PC-9 (cell line): ENCODE data around the gene ZNF263. TPM values are rescaled to one million over a fixed set of nuclear protein-coding genes. Genes with fewer than 3 reads are reported as not detected.
A peak's percentile ranks its signal among the peaks of the same experiment; 100 is the strongest.

Experiments
- BruUV-seq: library from RNA; stranded (reverse); fragments of 400-500 nt; replicated peaks from 2 replicates; lab custom pipeline; 2021; lab: Mats Ljungman, UMichigan
- CTCF ChIA-PET: fragments of 300-600 bp; sonication (Branson Sonifier 250); formaldehyde crosslinking; loops from one replicate; lab custom pipeline; 2022; ENCODE audit warnings: antibody characterized with exemption; lab: Charles Lee
- POLR2A ChIA-PET: fragments of 300-600 bp; sonication (Branson Sonifier 250); formaldehyde crosslinking; loops from one replicate; lab custom pipeline; 2022; ENCODE audit warnings: antibody characterized with exemption; ENCODE audit not compliant: unreplicated experiment; lab: Charles Lee
- DNase-seq, 2 experiments: peaks; one replicate each; pipeline versions ENCODE4 v3.0.0 to v3.0.0-alpha.2; 2015 to 2022; ENCODE audit warnings: mixed read lengths in 1 of 2
- H2AFZ ChIP-seq: fragments of 200-600 bp; sonication (generic); 2 replicates; pipeline ENCODE4 v1.8.1; 2017; ENCODE audit warnings: antibody characterized with exemption
- H3F3A ChIP-seq: fragments of 200-600 bp; sonication (generic); 2 replicates; pipeline ENCODE4 v1.8.1; 2017; ENCODE audit warnings: antibody characterized with exemption, mild to moderate bottlenecking, low read depth; ENCODE audit not compliant: insufficient read depth
- H3K27ac ChIP-seq: fragments of 200-600 bp; sonication (generic); 2 replicates; pipeline ENCODE4 v1.6.1; 2016; ENCODE audit warnings: mixed run types
- H3K27me3 ChIP-seq: fragments of 200-600 bp; sonication (generic); 2 replicates; pipeline ENCODE4 v1.6.1; 2016; ENCODE audit warnings: low read depth, mixed run types; ENCODE audit not compliant: insufficient read depth
- H3K36me3 ChIP-seq: fragments of 200-600 bp; sonication (generic); 2 replicates; pipeline ENCODE4 v1.6.1; 2016; ENCODE audit warnings: low read depth, mixed run types
- H3K4me1 ChIP-seq: fragments of 200-600 bp; sonication (generic); replicated peaks from 2 replicates; pipeline ENCODE4 v1.6.1; 2016; ENCODE audit warnings: mixed run types; ENCODE audit not compliant: insufficient read depth
- H3K4me2 ChIP-seq: fragments of 200-600 bp; sonication (generic); 2 replicates; pipeline ENCODE4 v1.6.1; 2017; ENCODE audit warnings: mixed run types
- H3K4me3 ChIP-seq: fragments of 200-600 bp; sonication (generic); 2 replicates; pipeline ENCODE4 v1.6.1; 2016; ENCODE audit warnings: mixed run types
- H3K79me2 ChIP-seq: fragments of 200-600 bp; sonication (generic); 2 replicates; pipeline ENCODE4 v1.6.1; 2017; ENCODE audit warnings: low read depth, mixed run types
- H3K9me2 ChIP-seq: fragments of 200-600 bp; sonication (generic); 2 replicates; pipeline ENCODE4 v1.8.1; 2017; ENCODE audit warnings: mild to moderate bottlenecking; ENCODE audit not compliant: insufficient read depth
- H3K9me3 ChIP-seq: fragments of 200-600 bp; sonication (generic); 2 replicates; pipeline ENCODE4 v1.8.1; 2016; ENCODE audit warnings: low read depth; ENCODE audit not compliant: insufficient read depth
- H4K20me1 ChIP-seq: fragments of 200-600 bp; sonication (generic); 2 replicates; pipeline ENCODE4 v1.8.1; 2017; ENCODE audit not compliant: insufficient read depth
- CTCF ChIP-seq: fragments of 200-600 bp; sonication (generic); conservative IDR thresholded peaks from 2 replicates; pipeline ENCODE4 v1.6.1; 2017; ENCODE audit warnings: mixed run types, antibody characterized with exemption, mild to moderate bottlenecking, moderate library complexity
- EZH2 ChIP-seq: fragments of 200-600 bp; sonication (generic); IDR thresholded peaks from 2 replicates; pipeline ENCODE4 v1.8.0; 2017; ENCODE audit warnings: antibody characterized with exemption, low read depth
- intact Hi-C: fragments of 100-400 bp; cut with micrococcal nuclease; formaldehyde crosslinking; loops from one replicate; pipeline ENCODE4 v1.10.0; 2022; ENCODE audit not compliant: unreplicated experiment
- total RNA-seq: library from RNA; stranded (reverse); gene quantifications from 2 replicates; pipeline ENCODE4 v1.2.3, GENCODE V29; 2021

The ZNF263 gene
- total RNA-seq, 1 experiment from 2014 or later = 36.8 TPM

GRCh38 chr16:3242709-3243108 lies 40.6 kb upstream of the ZNF263 start:
- TF ChIP-seq CTCF (no peak), EZH2 (no peak)
- no peaks in the 10 kb centered on the region for H3K27me3 ChIP-seq
- H2AFZ ChIP-seq = no peak overlapping the region
- ChIA-PET CTCF (no interaction called here), POLR2A (no interaction called here)
- no TSS peak for BruUV-seq
- no peak overlapping the region for H3K4me2 ChIP-seq
- H3K79me2 ChIP-seq = no peaks in the 10 kb centered on the region
- H3K9me3 ChIP-seq = no peaks in the 10 kb centered on the region
- 0 out of 2 replicates have a peak, but pooled peaks cover 4% of the 10 kb centered on the region for H3K4me1 ChIP-seq
- H3F3A ChIP-seq = no peaks in the 10 kb centered on the region
- no peaks in the 10 kb centered on the region for H3K36me3 ChIP-seq
- H3K9me2 ChIP-seq = no peaks in the 10 kb centered on the region
- H3K4me3 ChIP-seq = no peak overlapping the region
- intact Hi-C loops = no loop called here
- H3K27ac ChIP-seq = no peak overlapping the region
- no peaks in the 10 kb centered on the region for H4K20me1 ChIP-seq
- peak in 1 of 2 experiments; percentile 48 for DNase-seq

GRCh38 chr16:3243882-3244281 lies 39.4 kb upstream of the ZNF263 start:
- H4K20me1 ChIP-seq = no peaks in the 10 kb centered on the region
- no peak overlapping the region for H2AFZ ChIP-seq
- H3K27me3 ChIP-seq = no peaks in the 10 kb centered on the region
- DNase-seq = no peak
- ChIA-PET POLR2A (no interaction called here), CTCF (no interaction called here)
- H3K9me2 ChIP-seq = no peaks in the 10 kb centered on the region
- no peak overlapping the region for H3K4me2 ChIP-seq
- H3F3A ChIP-seq = no peaks in the 10 kb centered on the region
- no TSS peak for BruUV-seq
- no peaks in the 10 kb centered on the region for H3K9me3 ChIP-seq
- H3K27ac ChIP-seq = no peak overlapping the region
- no peaks in the 10 kb centered on the region for H3K36me3 ChIP-seq
- H3K4me1 ChIP-seq = 0 out of 2 replicates have a peak, but pooled peaks cover 4% of the 10 kb centered on the region
- H3K79me2 ChIP-seq = no peaks in the 10 kb centered on the region
- TF ChIP-seq EZH2 (no peak), CTCF (no peak)
- intact Hi-C loops = no loop called here
- H3K4me3 ChIP-seq = no peak overlapping the region

GRCh38 chr16:3246002-3246401 lies 37.3 kb upstream of the ZNF263 start:
- H3K4me2 ChIP-seq = no peak overlapping the region
- ChIA-PET POLR2A (no interaction called here), CTCF (no interaction called here)
- no TSS peak for BruUV-seq
- H3K4me3 ChIP-seq = no peak overlapping the region
- no peaks in the 10 kb centered on the region for H3K27me3 ChIP-seq
- H3K9me3 ChIP-seq = no peaks in the 10 kb centered on the region
- no peak for TF ChIP-seq CTCF
- TF ChIP-seq EZH2 = no peak
- no peak overlapping the region for H2AFZ ChIP-seq
- H3K9me2 ChIP-seq = no peaks in the 10 kb centered on the region
- intact Hi-C loops = no loop called here
- H4K20me1 ChIP-seq = no peaks in the 10 kb centered on the region
- DNase-seq = no peak
- H3K36me3 ChIP-seq = no peaks in the 10 kb centered on the region
- no peaks in the 10 kb centered on the region for H3F3A ChIP-seq
- H3K4me1 ChIP-seq = 0 out of 2 replicates have a peak, but pooled peaks cover 4% of the 10 kb centered on the region
- H3K27ac ChIP-seq = no peak overlapping the region
- no peaks in the 10 kb centered on the region for H3K79me2 ChIP-seq
